ENCODE measurements around the gene HSD11B1L. TPM values are rescaled to one million over a fixed set of nuclear protein-coding genes. Genes with fewer than 3 reads are reported as not detected.
"Not testable (repeated sequence)": the region's sequence is repeated elsewhere in the genome, so short reads cannot be mapped to it uniquely, and the experiment has no call there.

The HSD11B1L gene
- polyA plus RNA-seq, 12 donors: 2.9 to 6.9 (median 4.9) TPM; not detected in 2

DNA sequence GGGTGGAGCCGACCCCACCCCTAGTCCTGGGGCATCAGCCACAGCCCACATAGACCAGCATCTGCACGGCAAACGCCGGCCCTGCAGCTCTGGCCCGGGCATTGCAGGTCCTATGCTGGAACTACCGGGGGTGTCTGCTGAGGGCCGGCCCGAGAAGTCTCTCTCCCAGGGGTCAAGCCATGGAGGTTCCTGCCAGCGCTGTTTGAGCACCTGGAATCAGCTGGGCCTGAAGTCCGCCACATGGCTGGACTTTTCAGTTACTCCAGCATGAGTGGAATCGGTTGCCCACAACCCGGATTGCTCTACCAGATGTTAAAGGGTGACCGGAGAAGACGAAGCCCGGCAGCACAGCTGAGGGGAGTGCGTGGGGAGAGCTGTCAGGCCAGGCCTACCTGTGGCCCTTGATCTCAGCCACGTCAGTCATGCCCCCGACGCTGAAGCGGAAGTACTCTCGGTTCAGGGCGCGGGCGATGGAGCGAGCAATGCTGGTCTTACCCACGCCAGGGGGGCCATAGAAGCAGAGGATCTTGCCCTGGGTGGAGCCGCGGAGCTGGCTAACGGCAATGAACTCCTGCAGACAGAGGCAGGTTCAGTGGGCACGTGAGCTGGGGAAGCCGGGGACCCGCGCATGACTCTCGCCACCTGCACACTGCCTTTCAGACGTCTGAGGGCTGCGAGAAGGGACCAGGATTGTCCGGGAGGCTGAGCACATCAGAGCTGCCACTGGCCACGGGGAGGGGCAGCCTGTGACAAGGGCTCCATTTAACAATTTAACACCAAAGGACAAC lies 18.0 kb downstream of the HSD11B1L start:
- DNase-seq: no peak

DNA sequence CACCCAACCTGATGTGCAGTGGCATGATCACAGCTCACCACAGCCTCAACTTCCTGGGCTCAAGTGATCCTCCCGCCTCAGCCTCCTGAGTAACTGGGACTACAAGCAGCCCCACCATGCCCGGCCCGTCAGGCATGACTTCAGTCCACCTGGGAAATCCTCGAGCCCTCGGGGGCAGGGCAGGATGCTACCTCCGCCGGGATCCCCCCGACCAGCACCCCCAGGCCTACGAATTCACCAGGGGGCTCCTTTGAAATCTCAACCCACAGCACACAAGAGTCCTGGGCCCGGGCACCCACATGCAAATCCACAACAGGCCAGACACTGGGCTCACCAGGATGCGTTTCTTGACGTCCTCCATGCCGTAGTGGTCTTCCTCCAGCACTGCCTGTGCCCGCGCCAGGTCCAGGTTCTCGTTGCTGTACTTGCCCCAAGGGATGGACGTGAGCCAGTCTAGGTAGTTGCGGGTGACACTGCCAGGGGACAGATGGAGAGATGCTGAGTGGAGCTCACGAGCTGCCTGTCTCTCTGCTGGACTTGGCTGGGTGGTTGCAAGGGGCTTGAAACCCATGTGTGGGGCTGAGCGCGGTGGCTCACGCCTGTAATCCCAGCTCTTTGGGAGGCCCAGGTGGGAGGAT lies 19.7 kb downstream of the HSD11B1L start:
- no peak for DNase-seq

DNA sequence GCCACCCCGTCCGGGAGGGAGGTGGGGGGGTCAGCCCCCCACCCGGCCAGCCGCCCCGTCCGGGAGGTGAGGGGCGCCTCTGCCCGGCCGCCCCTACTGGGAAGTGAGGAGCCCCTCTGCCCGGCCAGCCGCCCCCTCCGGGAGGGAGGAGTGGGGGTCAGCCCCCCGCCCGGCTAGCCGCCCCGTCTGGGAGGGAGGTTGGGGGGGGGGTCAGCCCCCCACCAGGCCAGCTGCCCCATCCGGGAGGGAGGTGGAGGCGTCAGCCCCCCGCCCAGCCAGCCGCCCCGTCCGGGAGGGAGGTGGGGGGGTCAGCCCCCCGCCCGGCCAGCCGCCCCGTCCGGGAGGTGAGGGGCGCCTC lies 21.2 kb downstream of the HSD11B1L start:
- DNase-seq: not testable (repeated sequence)

DNA sequence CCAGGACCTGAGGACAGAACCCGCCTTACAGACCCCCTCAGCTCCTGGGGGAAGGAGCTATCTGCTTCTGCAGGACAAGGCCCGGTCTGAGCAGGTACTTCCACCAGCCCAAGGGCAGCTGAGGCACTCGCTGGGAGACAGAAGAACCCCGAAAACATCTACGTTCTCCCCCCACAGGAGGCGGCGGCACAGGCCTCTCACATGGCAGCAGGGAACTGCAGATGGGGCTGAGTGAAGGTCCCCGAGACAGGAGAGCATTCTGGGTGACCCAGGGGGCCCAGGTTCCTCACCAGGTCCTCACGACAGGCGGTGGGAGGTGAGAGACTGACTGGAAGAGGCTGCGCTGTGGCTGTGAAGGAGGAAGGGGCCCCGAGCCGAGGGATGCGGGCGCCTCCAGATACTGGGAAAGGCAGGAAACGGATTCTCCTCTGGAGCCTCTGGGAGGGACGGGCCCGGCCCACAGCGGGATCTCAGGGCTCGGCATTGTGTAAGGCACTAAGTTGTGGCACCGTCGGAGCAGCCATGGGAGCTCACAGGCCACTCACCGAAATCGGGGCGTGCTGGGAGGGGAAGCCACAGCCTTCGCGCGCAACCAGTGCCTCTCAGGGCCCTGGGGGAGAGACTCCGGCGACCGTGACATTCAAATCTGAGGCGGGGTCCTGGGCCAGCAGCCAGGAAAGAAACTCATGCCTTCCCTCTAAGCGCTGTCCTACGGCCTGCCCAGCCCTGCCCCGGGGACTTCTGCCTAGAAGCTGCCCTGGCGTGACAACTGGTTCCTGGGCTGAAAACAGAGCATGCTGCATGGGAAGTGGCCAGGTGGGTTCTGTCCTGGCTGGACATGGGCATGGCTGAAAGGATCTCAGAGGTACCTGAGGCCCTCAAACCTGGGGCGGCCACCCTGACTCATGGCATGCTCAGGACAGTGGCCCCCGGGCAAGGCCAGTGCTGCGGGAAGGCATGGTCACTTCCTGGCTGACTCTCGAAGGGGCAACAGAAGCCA lies 23.3 kb downstream of the HSD11B1L start:
- no peak for DNase-seq

DNA sequence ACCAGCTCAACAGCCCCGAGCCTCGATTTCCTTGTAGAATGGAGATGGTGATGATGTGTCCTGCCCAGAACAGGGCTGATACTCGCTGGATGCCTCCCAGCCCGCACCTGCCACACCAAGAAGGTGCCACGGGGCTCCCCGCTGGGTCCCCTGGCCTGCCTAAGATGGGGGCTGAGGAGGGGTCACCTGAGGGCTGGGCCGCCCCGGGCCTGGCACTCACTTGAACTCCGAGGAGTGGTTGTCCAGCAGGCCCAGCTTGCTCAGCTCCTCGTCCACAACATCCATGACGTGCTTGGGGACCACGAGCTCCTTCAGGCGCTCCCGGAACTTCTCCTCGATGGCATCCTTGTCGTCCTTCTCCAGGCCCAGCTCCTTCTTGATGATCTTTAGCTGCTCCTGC lies 24.7 kb downstream of the HSD11B1L start:
- DNase-seq: no peak

DNA sequence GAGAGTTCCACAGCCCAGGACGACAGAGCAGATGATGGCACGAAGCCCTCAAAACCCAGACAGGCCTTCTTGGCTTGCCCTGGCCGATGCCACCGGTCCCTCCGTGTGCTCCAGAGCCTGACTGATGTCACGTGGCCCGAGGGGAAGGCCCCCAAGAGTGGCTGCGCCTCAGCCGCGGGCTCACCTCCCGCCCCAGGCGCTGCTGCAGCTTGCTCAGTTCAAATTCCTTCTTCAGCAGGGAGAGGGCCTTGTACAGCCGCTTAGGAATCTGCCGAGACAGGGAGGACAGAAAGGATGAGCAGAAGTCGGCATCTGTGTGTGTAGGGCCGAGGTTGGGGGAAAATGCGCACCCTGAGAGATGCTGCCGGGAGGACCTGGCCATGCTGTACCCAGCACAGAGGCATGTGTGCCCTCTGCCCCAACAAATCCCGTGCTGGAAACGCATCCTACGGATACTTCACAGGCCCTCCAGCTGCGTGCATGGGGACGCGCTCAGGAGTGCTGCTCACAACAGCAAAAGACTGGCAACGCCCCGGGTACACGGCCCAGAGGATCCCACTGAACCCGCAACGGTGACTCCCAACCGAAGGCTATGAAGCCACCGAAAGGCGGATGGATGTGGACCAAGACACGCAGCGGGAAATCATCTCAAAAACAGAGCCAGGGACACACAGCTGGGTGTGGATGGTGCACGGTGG lies 26.2 kb downstream of the HSD11B1L start:
- no peak for DNase-seq

DNA sequence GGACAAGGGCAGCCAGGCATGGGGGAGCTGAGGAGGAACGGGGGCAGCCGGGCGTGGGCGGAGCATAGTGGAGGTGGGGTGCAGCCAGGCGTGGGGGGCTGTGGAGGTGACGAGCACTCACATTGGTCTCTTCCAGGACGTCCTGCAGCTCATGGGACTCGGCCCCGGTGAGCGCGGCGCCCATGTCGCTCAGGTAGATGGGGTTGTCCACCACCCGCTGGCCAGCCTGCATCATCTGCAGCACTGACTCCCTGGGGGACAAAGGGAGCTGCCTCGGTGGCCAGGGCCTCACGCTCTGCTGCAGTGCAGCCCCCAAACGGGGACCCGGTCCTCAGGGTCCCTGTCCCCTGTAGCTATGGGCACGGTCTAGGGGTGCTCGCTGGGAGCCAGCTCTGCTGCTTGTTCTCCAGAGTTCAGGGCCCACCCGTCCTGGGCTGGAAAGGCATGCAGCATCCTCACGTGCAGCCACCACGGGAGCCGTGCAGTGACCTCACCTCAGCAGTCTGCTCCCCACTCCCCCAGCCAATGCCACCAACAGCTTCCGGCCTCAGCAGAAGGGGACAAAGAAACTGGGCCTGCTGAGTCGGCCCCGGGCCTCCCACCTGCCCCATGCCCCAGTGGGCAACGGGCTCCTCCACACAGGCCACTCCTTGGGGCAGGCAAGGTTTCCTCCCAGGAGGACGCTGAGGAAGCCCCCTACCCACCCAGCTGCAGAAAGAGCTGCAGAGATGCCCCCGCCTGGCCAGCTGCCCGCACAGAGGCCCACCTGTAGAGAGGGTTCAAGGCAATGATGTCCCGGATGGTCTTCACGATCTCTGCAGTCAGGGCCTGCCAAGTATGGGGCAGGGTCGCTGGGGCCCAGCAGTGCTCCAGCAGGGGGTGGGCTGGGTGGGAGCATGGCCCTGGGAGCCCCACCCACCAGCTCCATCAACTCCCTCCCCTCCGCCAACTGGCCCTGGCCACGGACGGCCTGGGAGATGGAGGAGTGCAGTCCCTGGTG lies 27.0 kb downstream of the HSD11B1L start:
- no peak for DNase-seq

DNA sequence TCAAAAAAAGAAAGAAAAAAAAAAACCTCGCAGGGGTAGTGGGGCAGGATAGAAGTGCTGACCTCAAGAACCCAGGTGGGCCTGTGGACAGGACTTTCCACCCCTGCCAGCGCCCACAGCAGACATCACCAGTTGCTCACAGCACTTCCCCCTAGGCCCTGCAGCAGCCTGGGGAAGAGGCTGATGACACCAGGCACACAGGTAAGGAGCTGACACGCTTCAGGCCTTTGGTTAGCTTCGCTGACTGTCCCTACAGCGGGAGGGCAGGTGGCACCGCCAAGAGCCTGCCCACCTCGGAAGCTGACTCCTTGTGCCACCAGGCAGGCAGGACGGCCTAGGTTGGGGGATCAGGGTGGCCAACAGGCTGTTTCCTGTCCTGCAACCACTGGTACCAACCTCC lies 30.2 kb downstream of the HSD11B1L start:
- no peak for DNase-seq

DNA sequence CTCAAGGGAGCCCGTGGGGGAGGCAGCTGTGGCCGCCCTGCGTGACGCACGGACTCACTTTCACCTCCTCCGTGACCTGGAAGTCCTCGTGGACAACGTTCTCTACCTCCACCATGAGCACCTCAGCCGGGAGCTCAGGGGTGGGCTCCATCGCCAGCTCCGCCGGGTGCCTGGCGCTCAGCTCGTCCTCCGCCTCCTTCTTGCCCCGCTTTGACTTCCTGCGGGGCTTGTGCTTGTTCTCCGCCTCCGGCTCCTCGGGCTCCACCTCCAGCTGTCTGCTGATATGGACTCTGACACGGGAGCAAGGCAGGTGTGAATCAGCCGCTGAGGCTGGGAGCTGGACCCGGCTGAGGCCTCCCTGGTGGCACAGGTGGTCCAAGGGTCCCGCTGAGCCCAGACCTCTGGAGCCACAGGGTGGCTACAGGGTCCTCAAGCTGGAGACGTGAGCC lies 30.9 kb downstream of the HSD11B1L start:
- no peak for DNase-seq

DNA sequence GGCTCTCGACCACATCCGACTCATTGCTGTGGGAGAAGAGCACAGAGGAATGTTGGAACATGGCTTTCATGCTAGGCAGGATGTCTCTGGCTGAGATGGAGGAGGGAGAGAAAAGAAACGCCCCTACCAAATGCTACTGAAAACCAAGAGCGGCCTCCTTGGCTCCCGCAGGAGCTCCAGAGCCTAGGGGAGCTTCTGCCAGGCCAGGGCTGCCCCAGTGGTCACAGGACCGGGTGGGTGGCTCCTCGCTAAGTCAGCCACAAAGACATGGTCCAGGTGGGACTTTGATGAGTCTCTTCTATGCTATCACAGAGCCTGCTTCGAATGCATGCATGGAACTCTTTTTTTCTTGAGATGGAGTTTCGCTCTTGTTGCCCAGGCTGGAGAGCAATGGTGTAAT lies 32.4 kb downstream of the HSD11B1L start:
- DNase-seq: no peak

DNA sequence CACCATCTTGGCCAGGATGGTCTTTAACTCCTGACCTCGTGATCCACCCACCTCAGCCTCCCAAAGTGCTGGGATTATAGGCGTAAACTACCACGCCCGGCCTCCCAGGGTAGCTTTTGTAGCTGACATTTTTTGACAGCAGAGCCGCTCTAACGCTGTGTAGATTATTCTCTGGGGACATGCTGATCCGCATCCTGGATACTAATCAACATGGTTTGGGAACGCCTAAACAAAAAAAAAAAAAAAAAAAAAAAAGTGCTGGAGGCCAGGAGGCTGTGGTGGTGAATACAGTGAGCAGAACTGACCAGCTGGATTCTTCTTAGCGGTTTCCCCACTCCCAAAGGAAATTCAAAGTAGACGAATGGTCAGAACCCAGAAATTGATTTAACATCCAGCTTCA lies 34.0 kb downstream of the HSD11B1L start:
- no peak for DNase-seq

DNA sequence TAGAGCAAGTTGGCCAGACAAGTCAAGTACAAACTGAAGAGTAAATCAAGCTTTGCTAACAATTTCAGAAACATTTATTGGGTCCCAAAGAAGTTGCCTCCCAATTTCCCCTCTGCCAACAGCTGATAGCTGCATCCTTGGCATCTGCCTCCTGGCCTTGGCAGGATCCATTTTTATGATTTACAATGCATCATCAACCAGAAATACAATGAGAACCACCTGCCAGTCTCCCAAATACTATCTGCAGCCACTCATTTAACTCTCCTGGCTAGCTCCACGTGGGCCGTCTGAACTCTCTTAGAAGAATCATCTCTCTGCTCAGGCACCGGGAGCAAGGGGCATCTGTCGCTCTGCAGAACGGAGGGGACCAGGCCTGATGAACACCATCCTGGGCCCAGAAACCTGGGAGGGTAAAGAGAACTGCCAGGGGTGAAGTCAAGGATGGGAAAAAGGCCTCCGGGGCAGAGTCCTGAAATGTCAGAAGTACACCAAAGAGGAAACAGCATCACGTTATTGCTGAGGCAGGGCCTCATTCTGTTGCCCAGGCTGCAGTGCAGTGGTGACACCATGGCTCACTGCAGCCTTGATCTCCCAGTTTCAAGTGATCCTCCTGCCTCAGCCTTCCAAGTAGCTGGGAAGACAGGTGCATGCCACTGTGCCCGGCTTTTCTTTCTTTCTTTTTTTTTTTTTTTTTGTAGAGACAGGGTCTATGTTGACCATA lies 36.5 kb downstream of the HSD11B1L start:
- DNase-seq: no peak

DNA sequence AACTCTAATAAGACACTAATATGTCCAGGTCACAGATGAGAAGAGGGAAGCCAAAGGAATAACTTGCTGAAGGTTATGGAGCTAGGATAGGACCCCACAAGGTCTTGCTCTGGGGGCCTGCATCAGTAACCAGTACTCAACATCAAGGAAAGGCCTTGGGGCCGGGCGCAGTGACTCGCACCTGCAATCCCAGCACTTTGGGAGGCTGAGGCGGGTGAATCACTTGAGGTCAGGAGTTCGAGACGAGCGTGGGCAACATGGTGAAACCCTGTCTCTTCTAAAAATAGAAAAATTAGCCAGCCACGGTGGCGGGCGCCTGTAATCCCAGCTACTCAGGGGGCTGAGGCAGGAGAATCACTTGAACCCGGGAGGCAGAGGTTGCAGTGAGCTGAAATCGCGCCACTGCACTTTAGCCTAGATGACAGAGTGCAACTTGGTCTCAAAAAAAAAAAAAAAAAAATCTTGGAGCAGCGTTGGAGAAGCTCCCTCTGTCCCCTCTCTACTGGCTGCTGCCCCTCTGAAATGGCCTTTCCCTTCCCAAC lies 37.3 kb downstream of the HSD11B1L start:
- no peak for DNase-seq

DNA sequence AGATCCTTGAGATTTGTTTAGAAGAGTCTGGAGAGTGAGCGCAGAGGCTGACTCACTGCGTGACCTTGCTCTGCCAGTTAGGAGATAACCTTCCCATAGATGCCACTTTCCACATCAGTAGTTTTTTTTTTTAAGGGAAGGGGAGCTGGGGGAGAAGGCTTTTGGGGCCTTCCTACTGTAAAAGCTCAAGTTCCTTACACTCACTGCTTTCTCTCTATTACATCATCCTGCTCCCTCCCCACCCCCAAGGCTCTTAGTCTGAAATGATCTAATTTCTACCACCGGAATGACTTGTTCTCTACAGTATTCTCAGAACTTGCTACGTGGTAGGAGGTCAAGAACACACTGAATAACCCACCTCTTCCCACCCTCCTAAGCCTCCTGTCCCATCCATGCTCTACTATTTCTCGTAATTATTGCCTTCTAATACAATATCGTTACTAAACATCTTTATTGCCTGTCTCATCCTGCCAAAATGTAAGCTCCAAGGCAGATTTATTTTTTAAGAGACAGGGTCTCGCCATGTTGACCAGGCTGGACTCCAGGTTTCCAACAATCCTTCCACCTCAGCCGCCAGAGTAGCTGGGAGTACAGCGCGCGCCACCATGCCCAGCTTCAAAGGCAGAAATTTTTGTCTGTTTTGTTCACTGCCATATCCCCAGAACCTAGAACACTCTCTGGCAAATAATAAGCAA lies 37.9 kb downstream of the HSD11B1L start:
- DNase-seq: no peak

DNA sequence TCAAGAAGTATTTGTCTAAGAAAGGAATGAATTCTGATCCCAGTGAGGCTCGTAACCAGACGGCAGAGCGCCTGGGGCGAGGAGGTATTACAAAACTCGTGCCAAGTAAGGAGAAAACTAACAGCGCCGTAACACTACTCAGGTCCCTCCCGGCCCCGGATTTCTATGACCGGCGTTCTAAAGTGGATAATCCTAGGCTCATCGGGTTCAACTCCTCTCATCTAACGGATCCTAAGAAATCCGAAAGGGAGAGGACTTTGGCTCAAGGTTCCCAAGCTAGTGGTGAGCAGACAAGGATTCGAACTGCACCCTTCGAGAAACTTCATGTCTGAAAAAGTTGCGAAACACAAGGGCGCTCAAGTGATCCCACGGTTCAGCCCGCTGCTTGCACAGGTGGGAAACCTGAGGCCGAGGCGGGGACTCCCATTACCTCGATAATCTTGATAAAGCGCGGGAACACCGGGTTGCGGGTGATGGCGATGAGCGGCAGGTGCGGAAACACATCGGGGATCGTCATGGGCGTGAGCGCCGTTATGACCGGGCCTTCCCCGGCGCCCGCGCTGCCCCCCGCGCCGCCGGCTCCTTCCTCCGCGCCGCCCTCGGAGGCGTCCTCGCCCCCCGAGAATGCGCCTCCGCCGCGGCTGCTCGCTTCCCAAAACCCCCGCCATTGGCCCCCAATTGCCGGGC lies 38.6 kb downstream of the HSD11B1L start:
- no peak for DNase-seq

DNA sequence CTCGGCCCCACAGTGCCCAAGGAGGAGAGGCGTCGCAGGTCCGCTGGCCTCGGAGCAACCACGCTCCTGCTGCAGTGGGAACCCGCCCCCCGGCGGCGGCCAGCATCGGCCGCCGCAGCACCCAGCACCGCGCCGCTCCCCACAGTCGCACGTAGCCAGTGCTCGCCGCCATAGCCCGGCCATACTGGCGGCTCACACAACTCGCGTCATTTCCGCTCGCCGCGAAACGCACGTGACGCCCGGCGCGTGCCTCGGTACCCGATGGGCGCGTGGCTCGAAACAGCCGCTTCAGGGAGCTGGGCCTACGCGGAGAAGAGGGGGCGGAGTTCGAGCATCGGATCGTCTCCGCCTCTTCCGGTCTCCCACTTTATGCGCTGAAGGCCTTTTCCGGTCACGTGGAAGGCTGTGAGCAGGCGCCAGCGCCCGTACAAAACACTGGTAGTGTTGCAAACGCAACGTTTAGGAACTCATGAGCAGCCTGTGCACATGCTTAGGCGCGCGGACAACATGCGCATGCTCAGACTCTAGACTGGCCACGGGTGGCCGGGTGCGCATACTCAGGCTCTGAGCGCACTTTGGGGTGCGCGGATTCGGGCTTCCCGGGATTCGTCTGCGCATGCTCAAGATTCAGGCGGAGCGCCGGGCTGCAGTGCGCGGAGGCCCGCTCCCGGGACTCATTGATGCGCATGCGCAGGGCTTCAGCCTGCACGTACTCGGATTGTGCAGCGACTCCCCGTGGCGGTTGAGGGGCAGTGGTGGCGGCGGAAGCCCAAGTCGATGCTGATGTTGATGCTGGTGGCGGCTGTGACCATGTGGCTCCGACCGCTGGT lies 39.3 kb downstream of the HSD11B1L start, which contains the start of the genes CATSPERD and LONP1:
CATSPERD (plus strand) TSS at position 677 of the 830 bp plus-strand sequence; CDS start at position 778, 101 bp downstream.
LONP1 (minus strand) TSS at position 186 of the 830 bp plus-strand sequence; CDS start at position 172, 14 bp downstream.
- DNase-seq: peak; percentile 99

Data from muscle of arm (tissue), 12 donors.